GM21737 (cell line): ENCODE measurements around the gene TAPBP.

Experiments
- ATAC-seq: cut with Tn5 transposase; IDR thresholded peaks from one replicate; pipeline ENCODE4 v1.9.1; 2021; ENCODE audit warnings: mild to moderate bottlenecking, moderate library complexity; ENCODE audit not compliant: unreplicated experiment

Gene TAPBP

GRCh38 chr6:33249732-33250630 lies 63.9 kb downstream of the TAPBP start:
- ATAC-seq: no peak
